Suppressor macrophage treated with lipopolysaccharide for 1 hour (primary cell): ENCODE results near the gene PACS2.

Experiments
- DNase-seq, 3 donors: peaks; one replicate each; pipeline ENCODE4 v3.0.0-alpha.2; 2020 to 2022

PACS2 gene

DNA sequence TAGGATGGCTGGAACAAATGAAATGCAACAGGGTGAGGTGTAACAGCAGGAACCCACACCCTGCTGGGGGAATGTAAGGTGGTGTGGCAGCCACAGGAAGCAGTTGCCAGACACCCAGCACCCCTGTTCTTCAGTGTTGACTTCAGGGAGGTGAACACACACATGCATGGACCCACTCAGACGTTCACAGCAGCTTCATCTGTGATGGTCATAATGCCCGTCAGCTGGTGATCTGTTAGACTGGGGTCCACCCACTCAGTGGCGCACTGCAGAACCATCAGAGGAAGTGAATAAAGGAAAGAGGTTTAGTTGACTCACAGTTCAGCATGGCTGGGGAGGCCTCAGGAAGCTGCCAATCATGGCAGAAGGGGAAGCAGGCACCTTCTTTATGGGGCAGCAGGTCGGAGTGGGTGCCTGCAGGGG lies 61.1 kb downstream of the PACS2 start:
- DNase-seq = peak; percentile 86 to 90 (median 87)

DNA sequence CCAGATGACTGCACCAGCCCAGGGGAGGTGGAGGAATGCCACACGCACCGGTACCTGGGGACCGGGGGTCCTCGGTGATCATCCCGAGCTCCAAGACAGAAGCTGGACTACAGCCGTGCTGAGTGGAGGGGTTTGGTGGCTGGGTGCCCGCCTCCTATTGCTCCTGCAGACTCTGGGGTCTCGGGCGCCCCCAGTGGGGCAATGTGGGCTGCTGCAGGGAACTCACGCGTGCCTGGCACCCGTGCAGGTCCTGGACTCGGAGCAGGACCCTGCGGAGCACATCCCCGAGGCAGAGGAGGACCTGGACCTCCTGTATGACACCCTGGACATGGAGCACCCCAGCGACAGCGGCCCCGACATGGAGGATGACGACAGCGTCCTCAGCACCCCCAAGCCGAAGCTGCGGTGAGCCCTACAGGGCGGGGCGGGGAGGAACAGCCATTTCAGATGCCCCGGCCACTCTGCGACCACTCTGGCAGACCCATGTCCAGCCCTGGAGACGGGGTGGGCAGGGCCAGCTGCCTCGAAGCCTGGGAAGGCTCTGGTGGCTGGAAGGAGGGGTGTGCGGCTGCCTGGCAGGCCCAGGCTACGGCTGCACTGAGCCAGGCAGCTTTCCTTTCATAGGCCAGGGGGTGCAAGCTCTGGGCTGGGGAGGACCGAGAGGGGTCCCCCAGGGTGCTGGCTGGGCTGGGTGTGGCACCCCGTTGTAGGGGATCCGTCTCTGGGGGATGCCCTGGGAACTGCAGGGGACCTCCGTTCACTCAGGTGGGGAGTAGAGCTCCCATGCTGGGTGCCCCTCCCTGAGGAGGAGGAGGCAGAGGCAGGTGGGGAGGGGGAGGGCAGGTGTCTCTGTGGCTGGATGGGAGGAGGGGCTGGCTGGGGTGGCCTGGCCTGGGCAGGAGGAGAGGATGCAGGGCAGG lies 62.2 kb downstream of the PACS2 start:
- DNase-seq = no peak

DNA sequence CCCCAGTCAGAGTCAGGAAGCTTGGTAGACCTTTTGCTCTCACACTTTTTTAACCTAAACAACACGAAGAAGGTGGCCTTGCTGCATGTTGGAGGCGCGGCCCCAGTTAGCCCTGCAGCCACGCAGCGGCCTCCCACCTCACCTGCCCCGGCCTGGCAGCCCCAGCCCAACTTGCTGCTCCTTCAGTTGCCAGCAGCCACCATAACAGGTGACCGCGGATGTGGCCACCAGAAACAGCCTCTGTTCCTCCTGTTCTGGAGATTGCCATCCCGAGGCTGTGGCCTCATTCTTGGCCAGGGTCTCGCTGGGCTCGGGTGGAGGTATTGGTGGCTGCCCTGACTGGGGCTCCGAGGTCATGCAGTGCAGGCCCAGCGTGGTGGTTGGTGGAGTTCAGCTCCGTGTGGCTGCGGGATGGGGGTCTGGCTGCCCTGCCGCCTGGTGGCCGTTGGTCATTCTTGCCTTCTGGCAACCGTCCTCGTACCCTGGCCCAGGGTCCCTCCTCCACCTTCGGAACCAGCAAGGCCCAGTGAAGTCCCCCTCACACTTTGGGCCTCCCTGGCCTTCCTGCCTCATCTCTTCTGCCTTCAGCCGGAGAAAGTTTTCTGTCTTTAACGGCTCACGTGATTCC lies 63.1 kb downstream of the PACS2 start:
- no peak for DNase-seq

DNA sequence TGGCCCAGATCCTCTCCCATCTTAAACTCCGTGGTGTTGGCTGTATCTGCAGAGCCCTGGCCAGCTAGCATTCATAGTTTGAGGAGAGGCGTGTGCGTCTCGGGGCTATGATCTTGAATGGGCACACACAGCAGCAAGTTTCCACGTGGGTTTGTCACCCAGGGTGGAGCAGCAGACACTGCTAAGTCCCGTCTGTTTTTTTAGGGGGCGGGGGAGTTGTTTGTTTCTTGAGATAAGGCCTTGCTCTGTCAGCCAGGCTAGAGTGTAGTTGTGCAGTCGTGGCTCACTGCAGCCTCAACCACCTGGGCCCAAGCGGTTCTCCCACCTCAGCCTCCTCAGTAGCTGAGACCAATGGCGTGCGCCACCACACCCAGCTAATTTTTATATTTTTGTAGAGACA lies 63.7 kb downstream of the PACS2 start:
- no peak for DNase-seq

DNA sequence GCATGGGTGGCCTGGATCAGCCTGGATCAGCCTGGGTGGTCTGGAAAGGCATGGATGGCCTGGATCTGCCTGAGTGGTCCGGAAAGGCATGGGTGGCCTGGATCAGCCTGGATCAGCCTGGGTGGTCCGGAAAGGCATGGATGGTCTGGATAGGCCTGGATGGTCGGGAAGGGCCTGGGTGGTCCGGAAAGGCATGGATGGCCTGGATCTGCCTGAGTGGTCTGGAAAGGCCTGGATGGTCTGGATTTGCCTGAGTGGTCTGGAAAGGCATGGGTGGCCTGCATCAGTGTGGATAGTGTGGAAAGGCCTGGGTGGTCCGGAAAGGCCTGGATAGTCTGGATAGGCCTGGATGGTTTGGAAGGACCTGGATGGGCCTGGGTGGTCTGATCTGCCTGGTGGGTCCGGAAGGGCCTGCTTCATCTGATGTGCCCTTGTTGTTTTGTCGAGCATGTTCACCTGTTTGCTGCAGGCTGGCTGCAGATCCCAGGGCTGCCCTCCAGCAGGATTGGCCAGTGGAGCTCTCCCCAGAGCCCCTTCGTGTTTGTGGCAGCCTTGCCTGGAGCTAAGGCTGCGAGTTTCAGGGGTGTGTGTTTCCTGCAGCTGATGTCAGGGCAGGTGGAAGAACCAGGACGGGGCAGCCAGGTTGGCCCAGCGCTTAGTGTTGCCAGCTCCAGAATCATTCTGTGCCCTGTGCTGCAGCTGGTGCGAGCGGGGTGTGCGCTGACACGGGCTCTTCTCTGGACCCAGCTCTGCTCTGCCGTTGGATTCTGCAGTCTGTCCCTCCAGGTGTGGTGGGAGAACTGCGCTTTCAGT lies 64.5 kb downstream of the PACS2 start:
- DNase-seq = no peak

DNA sequence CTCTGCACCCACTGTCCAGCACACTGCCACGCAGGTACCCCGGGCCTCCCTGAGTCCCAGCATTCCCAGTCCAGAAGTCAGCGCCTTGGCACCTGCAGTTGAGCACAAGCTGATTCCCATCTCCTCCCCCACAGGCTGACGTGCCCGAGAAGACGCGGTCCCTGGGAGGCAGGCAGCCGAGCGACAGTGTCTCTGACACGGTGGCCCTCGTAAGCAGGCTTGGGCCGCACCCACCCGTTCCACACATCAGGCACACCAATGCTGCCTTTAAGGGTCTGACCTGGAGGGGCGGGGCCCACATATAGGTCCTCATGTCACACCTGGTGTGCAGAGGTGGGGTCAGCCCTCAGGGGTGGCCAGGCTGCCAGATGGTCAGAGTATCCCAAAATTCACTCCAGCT lies 65.4 kb downstream of the PACS2 start:
- no peak for DNase-seq

DNA sequence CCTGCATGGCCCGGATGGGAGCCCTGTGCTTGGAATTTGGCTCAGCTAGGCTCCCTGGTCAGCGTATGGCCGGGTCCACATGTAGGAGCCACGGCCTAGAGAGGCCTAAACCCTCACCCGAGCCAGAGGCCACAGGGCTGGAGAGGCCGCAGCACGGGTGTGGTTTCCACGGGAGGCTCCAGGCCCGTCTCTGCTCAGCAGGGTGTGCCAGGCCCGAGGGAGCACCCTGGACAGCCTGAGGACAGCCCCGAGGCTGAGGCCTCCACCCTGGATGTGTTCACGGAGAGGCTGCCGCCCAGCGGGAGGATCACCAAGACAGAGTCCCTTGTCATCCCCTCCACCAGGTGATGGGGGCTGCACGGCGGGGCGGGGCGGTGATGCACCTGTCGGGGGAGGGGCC lies 66.2 kb downstream of the PACS2 start:
- no peak for DNase-seq

DNA sequence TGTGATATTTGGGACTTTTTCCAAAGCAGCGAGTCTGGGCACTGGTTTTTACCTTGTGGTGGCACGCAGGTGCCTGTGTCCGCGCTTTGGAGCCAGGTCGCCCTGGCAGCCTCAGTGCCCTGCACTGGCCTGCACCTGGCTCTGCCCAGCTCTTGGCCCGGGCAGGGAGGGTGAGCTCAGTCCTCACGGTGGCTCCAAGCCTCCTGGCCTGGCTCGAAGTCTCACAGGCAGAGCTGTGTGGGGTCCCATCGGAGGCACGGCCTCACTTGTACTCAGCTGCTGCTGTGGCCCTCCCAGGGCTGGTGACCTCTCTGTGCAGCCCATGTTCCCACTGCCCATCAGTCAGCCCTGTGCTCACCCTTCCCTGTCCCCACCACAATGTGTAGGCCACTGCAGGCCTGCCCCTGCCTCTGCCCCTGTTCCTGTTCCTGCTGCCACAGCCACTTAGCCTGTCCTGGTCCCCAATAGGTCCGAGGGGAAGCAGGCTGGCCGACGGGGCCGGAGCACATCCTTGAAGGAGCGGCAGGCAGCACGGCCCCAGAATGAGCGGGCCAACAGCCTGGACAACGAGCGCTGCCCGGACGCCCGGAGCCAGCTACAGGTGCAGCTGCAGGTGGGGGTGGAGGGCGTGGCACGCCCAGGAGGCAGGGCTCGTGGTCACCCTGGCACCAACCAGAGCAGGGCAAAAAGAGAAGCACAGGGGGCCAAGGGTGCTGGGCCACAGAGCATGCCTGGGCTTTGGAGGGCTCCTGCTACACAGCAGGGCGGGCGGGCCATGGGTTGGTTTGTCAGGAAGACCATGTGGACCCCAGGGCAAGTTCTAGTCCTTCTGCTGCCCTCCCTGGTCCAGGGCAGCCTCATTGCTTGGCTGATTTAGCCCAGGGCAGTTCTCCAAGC lies 67.1 kb downstream of the PACS2 start:
- DNase-seq = no peak

DNA sequence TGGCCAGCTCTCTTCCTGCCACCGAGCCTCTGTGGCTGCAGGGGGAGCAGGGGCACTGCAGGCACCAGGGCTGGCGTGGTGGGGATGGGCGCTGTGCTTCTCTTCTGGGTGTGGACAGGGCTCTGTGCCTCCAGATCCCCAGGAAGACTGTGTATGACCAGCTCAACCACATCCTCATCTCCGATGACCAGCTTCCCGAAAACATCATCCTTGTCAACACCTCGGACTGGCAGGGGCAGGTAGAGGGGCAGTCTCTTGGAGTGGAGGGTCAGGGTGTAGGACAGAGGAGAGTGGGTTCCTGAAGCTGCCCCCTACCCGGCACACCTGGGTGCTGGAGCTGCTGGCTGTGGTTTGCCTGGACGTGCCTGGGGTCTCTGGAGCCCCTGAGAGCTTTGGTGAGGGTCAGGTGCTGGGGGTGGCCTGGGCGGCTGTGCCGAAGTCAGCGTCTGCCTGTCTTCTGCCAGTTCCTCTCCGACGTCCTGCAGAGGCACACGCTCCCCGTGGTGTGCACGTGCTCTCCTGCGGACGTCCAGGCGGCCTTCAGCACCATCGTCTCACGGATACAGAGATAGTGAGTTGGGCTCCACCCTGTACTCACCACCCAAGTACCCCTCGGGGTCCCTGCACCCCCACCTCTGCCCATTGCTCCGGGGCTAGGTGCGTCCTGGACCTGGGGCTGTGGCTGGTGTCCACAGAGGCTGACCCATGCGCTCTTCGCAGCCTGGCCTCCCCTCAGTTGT lies 68.0 kb downstream of the PACS2 start:
- no peak for DNase-seq

DNA sequence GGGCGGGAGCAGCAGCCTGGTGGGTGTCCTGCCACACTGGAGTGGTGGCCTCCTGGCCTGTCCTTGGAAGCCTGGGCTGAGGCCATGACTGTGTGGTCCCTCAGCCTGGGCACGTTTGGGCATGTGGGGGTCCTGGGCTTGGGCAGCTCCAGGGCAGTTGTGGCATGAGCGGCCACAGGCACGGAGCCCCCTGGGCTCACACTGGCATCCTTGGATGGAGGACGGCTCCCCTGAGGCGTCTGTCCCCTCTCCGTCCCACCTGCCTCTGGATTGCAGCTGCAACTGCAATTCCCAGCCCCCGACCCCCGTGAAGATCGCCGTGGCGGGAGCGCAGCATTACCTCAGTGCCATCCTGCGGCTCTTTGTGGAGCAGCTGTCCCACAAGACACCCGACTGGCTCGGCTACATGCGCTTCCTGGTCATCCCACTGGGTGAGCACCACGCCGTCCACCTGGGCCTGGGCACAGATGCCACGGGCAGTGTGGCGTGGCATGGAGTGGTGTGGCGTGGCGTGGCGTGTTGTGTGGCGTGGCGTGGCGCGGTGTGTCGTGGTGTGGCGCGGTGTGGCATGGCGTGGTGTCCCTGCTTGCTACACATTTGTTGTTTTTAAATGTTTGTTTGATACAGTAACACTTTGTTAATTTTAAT lies 68.7 kb downstream of the PACS2 start:
- DNase-seq = no peak

DNA sequence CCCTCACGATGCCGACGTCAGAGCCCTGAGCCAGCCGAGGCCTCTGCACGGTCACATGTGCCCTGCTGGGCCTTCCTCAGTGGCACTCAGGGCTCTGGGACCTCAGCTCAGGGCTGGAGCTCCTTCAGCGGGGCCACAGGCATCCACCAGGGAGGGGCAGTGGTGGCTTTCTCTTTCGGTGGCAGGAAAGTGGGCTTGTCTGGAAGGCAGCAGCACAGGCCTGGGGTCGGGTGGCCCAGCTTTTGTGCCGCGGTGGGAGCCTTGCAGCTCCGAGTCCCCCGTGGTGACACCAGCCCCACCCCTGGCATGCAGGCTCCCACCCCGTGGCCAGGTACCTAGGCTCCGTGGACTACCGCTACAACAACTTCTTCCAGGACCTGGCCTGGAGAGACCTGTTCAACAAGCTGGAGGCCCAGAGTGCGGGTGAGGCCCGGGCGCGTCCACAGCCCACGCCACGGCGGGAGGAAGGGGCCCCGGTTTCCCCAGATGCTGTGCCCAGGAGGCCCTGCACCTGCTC lies 69.6 kb downstream of the PACS2 start:
- DNase-seq = no peak

DNA sequence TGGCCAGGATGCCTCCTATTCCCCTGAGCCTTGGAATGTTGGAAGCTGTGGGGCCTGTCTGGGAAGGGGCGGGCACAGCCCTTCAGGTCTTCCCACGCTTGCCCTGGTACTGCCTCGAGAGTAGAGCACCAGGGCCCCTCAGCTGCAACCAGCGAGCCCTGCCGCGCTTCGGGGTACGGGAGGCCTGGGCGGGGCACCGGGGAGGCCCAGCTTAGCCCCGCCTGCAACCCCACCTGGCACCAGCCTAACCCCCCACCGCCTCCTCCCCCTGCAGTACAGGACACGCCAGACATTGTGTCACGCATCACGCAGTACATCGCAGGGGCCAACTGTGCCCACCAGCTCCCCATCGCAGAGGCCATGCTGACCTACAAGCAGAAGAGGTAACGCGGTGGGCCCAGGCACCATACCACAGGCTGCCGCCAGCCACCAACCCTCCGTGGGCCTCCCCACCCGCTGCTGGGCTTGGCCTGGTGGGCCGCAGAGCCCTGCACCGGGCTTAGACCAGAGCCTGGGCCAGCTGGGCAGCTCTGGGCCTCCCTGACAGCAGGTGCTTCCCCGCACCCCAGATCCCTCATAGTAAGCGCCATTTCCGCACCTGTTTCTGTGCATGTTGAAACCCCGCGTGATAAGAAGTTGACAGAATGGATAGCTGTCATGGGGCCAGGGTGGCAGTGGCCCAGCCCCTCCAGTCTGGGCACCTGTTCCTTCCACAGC lies 70.2 kb downstream of the PACS2 start:
- no peak for DNase-seq

DNA sequence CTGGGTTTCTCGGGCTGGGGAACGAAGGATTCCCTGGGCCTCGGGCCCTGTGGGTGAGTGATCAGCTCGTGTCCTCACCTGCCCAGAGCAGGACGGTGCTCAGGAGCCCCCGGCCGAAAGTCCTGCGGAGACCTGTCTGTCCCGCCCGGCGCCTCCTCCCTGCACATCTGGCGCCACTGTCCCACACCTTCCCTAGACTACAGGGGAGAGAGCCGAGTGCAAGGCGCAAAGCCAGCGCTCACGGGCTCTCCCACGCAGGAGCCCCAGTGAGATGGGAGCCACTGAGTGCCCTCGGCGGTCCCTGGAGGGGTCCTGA lies 70.7 kb downstream of the PACS2 start:
- DNase-seq = no peak

DNA sequence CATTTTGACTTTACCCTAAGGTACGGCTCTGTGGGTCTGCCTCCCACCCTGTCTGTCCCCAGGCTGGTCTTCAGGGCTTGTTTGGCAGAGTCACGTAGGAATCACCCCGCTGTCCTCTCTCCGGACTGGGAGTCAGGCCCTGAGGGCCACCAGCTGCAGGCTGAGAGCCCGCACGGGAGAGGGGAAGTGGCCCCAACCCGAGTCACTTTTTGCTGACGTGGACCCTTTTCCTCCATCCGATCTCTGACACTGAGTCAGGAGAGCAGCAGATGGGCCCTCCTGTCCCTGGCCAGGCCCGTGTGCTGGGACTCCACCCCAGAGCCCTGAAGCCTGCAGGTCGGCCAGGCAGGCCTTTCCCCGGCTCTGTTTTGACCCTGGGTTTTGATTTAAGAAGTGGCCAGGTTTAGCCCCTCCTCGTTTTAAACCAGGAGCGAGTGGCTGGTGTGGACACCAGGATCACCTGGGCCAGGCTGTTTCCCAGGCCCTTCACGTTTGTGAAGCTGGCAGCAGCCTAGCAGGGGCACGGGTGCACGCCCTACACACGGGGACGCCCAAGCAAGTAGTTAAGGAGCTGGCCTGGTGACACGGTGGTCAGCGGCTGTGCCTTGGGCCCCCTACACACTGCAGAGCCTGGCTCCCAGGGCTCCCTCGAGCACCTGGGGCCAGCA lies 71.3 kb downstream of the PACS2 start:
- peak; percentile 55 to 70 (median 67) for DNase-seq

DNA sequence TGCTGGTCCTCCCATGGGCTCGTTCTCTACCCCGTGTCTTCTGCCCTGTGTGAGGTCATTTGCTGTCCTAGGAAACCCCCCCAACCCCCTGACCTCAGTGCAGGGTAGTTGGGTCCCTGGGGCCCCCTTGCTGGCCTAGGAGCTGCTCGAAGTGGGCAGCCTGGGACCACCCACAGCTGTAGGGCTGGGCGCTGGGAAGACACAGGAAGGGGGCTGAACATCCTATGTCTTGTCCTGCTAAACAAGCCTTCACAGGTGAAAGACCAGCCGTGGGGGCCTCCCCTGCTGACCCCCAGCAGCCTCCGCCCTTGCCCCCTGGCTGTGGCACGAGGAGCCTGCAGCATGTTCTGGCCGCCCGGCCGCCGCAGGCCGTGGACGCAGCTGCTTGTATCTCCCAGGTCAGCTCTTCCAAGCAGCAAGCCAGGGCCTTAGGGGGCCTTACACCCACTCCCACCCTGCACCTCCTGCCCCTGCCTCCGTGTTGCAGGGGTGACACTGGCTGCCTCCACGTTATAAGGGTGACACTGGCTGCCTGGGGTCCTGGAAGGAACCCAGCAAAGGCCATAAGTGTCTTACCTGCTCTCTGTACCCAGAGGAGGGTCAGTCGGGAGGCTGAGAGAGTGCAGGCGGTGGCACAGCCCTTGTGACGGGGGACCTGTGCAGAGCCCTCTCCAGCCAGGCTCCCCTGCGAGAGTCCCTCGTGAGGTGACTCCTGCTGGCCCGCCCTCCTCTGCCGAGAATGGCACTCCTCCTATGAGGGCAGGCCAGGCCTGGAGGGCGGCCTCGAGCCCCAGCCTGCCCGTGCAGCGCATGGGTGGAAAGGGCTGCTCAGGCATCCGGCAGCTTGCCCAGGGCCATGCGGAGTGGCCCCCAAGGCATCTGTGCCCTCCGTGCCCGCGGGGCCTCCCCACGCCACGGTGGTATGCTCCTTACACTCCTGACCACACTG lies 72.3 kb downstream of the PACS2 start:
- no peak for DNase-seq

DNA sequence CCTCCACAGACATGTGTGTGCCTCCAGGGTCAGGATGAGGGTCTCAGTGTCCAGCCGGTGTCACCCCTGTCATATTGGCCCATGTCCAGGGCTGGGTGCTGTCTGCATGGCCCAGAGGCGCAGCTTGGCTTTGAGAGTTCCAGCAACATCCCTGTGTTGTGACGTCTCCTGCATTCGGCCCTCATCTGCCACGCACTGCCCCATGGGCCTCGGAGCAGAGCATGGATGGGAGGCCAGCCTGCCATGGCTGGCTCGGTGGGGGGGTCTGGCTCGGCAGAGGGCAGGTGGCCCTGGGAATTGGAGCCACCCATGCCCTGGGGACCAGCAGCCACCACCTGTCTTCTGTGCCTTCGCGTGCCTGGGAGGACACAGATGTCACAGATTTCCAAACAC lies 73.0 kb downstream of the PACS2 start:
- DNase-seq = no peak

DNA sequence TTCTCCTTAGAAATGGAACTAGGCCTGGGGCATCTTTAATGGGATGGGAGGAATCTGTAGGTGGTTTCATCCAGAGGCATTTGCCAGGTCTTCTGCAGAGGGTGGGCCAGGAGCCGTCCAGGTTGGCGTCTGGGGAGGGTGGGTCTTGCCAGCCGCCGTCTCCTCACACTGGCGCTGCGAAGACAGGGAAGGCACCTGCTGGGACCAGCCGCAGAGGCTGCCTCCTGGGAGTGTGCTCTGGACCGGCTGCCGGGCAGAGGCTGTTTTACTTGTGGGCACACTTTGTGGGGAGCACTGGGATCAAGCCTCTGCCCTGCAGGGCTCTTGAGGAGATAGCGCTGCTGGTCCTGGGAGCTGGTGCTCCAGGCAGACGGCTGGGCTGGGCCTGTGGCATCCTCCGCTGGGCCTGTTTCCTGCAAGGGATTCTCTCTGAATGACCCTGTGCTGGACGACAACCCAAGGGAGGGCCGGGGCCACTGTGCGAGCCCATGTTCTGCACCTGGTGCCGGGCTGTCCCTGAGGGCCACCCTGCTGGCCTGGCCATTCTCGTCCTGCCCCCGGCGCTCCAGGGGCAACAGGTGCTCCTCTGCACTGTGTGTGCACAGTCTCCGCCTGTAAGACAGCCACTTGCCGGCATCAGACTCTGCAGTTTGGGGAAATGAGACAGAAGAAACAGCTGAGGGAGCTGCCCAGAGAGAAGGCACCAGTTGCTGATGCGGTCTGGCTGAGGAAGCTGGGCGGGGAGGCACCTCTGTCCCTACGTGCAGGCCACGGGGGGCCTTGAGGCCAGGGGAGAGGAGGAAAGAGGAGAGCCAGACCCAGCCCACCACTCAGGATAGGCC lies 73.8 kb downstream of the PACS2 start:
- peak; percentile 36 to 53 (median 50) for DNase-seq

DNA sequence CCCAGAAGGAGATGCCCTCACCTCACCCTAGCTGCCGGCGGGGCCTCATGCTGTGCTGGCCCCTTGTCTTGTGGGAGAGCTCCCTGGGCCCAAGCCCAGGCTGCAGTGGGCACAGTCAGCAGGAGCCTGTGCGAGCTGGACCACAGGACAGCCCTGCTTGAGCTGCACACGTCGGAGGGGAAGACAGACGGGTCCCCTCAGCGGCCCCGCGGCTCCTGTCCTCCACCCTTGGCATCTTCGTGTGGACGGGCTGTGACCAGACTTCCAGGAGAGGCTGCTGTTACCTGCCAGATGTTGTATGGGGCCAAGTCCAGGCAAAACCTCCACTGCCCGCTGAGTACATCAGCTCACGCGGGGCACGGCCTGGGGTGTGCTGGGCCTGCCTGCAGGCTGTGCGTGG lies 74.4 kb downstream of the PACS2 start:
- DNase-seq = no peak
